GM13976 (cell line): ENCODE measurements around the gene F2R.

Source experiments
- DNase-seq: peaks from one replicate; pipeline ENCODE4 v3.0.0; 2012; ENCODE audit warnings: low spot score
- in situ Hi-C: fragments of 300-500 bp; cut with MboI; formaldehyde crosslinking; loops from one replicate; pipeline ENCODE4 v1.12.0; 2022; ENCODE audit warnings: low sequenced_read_pairs, mixed read lengths, inconsistent platforms; ENCODE audit not compliant: unreplicated experiment
- TF ChIP-seq, protein P1 (sequence below): IDR thresholded peaks from 2 replicates; pipeline ENCODE4 v1.5.1; 2012; ENCODE audit warnings: borderline replicate concordance, mild to moderate bottlenecking; ENCODE audit not compliant: insufficient read depth; ENCODE audit errors: extremely low read depth, missing control alignments, control extremely low read depth

The F2R gene

GRCh38 chr5:76704131-76704663, 11.7 kb upstream of the F2R start:
- TF ChIP-seq, protein P1, sequence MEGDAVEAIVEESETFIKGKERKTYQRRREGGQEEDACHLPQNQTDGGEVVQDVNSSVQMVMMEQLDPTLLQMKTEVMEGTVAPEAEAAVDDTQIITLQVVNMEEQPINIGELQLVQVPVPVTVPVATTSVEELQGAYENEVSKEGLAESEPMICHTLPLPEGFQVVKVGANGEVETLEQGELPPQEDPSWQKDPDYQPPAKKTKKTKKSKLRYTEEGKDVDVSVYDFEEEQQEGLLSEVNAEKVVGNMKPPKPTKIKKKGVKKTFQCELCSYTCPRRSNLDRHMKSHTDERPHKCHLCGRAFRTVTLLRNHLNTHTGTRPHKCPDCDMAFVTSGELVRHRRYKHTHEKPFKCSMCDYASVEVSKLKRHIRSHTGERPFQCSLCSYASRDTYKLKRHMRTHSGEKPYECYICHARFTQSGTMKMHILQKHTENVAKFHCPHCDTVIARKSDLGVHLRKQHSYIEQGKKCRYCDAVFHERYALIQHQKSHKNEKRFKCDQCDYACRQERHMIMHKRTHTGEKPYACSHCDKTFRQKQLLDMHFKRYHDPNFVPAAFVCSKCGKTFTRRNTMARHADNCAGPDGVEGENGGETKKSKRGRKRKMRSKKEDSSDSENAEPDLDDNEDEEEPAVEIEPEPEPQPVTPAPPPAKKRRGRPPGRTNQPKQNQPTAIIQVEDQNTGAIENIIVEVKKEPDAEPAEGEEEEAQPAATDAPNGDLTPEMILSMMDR, result no peak
- DNase-seq, result no peak
- in situ Hi-C loops, result no loop called here

- no peak for DNase-seq
- in situ Hi-C loops, result no loop called here
- TF ChIP-seq, protein P1, result no peak
Observed at GRCh38 chr5:76705574-76705973, 10.4 kb upstream of the F2R start.

- in situ Hi-C loops, result no loop called here
- TF ChIP-seq, protein P1, result no peak
- DNase-seq, result no peak
Observed at GRCh38 chr5:76709762-76710161, 6.2 kb upstream of the F2R start.

GRCh38 chr5:76710991-76711390, 4.9 kb upstream of the F2R start:
- no peak for DNase-seq
- in situ Hi-C loops, result no loop called here

GRCh38 chr5:76714751-76715485, 1.0 kb upstream of the F2R start:
- in situ Hi-C loops, result no loop called here
- peak; percentile 49 for DNase-seq
- TF ChIP-seq, protein P1, result no peak

More at GRCh38 chr5:76710991-76711390, 4.9 kb upstream of the F2R start:
- TF ChIP-seq, protein P1, result no peak

- TF ChIP-seq, protein P1, result no peak
- peak; percentile 59 for DNase-seq
- in situ Hi-C loops, result no loop called here
Observed at GRCh38 chr5:76715486-76715735, 515 bp upstream of the F2R start.
